SK-N-SH treated with all-trans-retinoic acid at 6 μM for 48 hours (cell line): ENCODE measurements around the gene NKD2.

ENCODE experiments used
- ARNTL ChIP-seq: fragments of 450-650 bp; formaldehyde crosslinking; IDR thresholded peaks from 2 replicates; pipeline ENCODE4 v1.5.0; 2020; ENCODE audit warnings: low read depth, mild to moderate bottlenecking, moderate library complexity, borderline replicate concordance
- BACH2 ChIP-seq: fragments of 250-450 bp; sonication (Bioruptor Pico); IDR thresholded peaks from 2 replicates; pipeline ENCODE4 v1.9.0; 2021; ENCODE audit warnings: mild to moderate bottlenecking, borderline replicate concordance
- CREB5 ChIP-seq: fragments of 250-450 bp; sonication (Bioruptor Pico); IDR thresholded peaks from 2 replicates; pipeline ENCODE4 v1.5.1; 2020; ENCODE audit warnings: low read depth, mild to moderate bottlenecking, moderate library complexity
- CSRNP3 ChIP-seq: fragments of 250-450 bp; sonication (Bioruptor Pico); IDR thresholded peaks from 2 replicates; pipeline ENCODE4 v1.5.1; 2021; ENCODE audit warnings: mild to moderate bottlenecking, moderate library complexity
- ESRRG ChIP-seq: fragments of 250-450 bp; sonication (Bioruptor Pico); IDR thresholded peaks from 2 replicates; pipeline ENCODE4 v1.6.1; 2021; ENCODE audit warnings: mild to moderate bottlenecking
- GLIS3 ChIP-seq: fragments of 250-450 bp; sonication (Bioruptor Pico); IDR thresholded peaks from 2 replicates; pipeline ENCODE4 v1.5.0; 2020; ENCODE audit warnings: mild to moderate bottlenecking, moderate library complexity
- ISL1 ChIP-seq: fragments of 250-450 bp; sonication (Bioruptor Pico); IDR thresholded peaks from 2 replicates; pipeline ENCODE4 v2.1.2; 2022; ENCODE audit warnings: mild to moderate bottlenecking, moderate library complexity
- PATZ1 ChIP-seq: fragments of 250-450 bp; sonication (Bioruptor Pico); IDR thresholded peaks from 2 replicates; pipeline ENCODE4 v1.8.0; 2020; ENCODE audit warnings: mild to moderate bottlenecking, moderate library complexity, borderline replicate concordance
- POU6F1 ChIP-seq: fragments of 250-450 bp; sonication (Bioruptor Pico); IDR thresholded peaks from 2 replicates; pipeline ENCODE4 v1.8.0; 2021; ENCODE audit warnings: low read depth, mild to moderate bottlenecking, moderate library complexity, borderline replicate concordance
- PPARA ChIP-seq: fragments of 250-450 bp; sonication (Bioruptor Pico); IDR thresholded peaks from 2 replicates; pipeline ENCODE4 v1.5.0; 2020; ENCODE audit warnings: mild to moderate bottlenecking, borderline replicate concordance
- TCF4 ChIP-seq: fragments of 250-450 bp; sonication (Bioruptor Pico); IDR thresholded peaks from 2 replicates; pipeline ENCODE4 v1.8.0; 2021; ENCODE audit warnings: mild to moderate bottlenecking, moderate library complexity, borderline replicate concordance
- ZC3H10 ChIP-seq: fragments of 250-450 bp; sonication (Bioruptor Pico); IDR thresholded peaks from 2 replicates; pipeline ENCODE4 v1.5.1; 2021; ENCODE audit warnings: mild to moderate bottlenecking, moderate library complexity
- ZFP3 ChIP-seq: fragments of 250-450 bp; sonication (Bioruptor Pico); IDR thresholded peaks from 2 replicates; pipeline ENCODE4 v1.5.0; 2020; ENCODE audit warnings: mild to moderate bottlenecking, moderate library complexity

GRCh38 chr5:1039210-1039548 is 30.6 kb downstream of the NKD2 start:
- TF ChIP-seq CREB5 (CRISPR knock-in tag) (no peak), ESRRG (CRISPR knock-in tag) (no peak), POU6F1 (CRISPR knock-in tag) (no peak), PATZ1 (CRISPR knock-in tag) (no peak), TCF4 (no peak), ARNTL (CRISPR knock-in tag) (no peak), ZFP3 (no peak), GLIS3 (CRISPR knock-in tag) (no peak), BACH2 (CRISPR knock-in tag) (no peak), ISL1 (no peak), PPARA (CRISPR knock-in tag) (no peak), ZC3H10 (CRISPR knock-in tag) (no peak), CSRNP3 (no peak)
